Activated T-helper 1 cell treated with anti-CD3 and anti-CD28 coated beads, Interleukin-12 subunit alpha, Interleukin-12 subunit beta, Interleukin-2, Interleukin-4 antibody, amounts not matched to agents 30 ng/mL and 10 ng/mL and 1 ng/mL, durations not matched to agents 14 hours and 24 hours and 36 hours (primary cell): ENCODE data around the gene OTOF. TPM values are rescaled to one million over a fixed set of nuclear protein-coding genes. Genes with fewer than 3 reads are reported as not detected.

ENCODE experiments used
- DNase-seq: peaks from one replicate; pipeline ENCODE4 v3.0.0; 2021; ENCODE audit warnings: low spot score
- H3K27ac Mint-ChIP-seq: one replicate; pipeline ENCODE4 v1.8.0; 2021; ENCODE audit warnings: mild to moderate bottlenecking, mixed read lengths
- H3K27me3 Mint-ChIP-seq: one replicate; pipeline ENCODE4 v1.8.0; 2022; ENCODE audit warnings: mild to moderate bottlenecking, moderate library complexity, mixed read lengths; ENCODE audit not compliant: insufficient read depth
- H3K36me3 Mint-ChIP-seq: one replicate; pipeline ENCODE4 v1.8.0; 2021; ENCODE audit warnings: low read depth, mixed read lengths
- H3K4me1 Mint-ChIP-seq: one replicate; pipeline ENCODE4 v1.8.0; 2021; ENCODE audit warnings: low read depth, mixed read lengths
- H3K4me3 Mint-ChIP-seq: one replicate; pipeline ENCODE4 v1.8.0; 2021; ENCODE audit warnings: mild to moderate bottlenecking, moderate library complexity, mixed read lengths
- H3K9me3 Mint-ChIP-seq: one replicate; pipeline ENCODE4 v1.8.0; 2021; ENCODE audit warnings: mixed read lengths
- intact Hi-C: fragments of 100-400 bp; cut with micrococcal nuclease; formaldehyde crosslinking; loops from one replicate; pipeline ENCODE4 v1.15.1; 2024
- total RNA-seq: library from RNA; stranded (reverse); gene quantifications from 2 replicates; pipeline ENCODE4 v1.2.3, GENCODE V29; 2022

Gene OTOF
- total RNA-seq, 1 donor from 2014 or later = 5.9 TPM

DNA sequence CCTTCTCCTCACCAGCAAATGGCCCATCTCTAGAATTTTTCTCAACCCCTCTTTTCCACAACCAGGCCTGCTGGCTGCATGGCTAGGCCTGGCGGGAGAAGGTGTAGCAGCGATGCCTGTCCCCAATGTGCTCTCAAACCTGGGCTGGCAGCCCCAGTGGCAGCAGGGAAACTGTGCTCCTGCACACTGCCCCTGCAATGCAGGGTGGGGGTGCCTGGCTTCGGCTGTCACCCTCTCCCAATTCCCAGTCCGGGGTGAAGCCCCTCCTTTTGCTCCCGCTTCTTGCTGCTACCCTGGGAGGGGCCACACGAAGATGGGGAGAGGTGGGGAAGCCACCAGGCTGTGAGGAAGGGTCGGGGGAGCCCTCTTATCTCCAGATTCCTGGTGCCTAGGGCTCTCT is 36.1 kb upstream of the OTOF start:
- Mint-ChIP-seq H3K36me3 (no peaks in the 10 kb centered on the region), H3K4me3 (no peak overlapping the region), H3K4me1 (no peaks in the 10 kb centered on the region), H3K27ac (no peak overlapping the region), H3K27me3 (peaks cover 4% of the 10 kb centered on the region), H3K9me3 (no peaks in the 10 kb centered on the region)
- intact Hi-C loops = no loop called here
- no peak for DNase-seq

DNA sequence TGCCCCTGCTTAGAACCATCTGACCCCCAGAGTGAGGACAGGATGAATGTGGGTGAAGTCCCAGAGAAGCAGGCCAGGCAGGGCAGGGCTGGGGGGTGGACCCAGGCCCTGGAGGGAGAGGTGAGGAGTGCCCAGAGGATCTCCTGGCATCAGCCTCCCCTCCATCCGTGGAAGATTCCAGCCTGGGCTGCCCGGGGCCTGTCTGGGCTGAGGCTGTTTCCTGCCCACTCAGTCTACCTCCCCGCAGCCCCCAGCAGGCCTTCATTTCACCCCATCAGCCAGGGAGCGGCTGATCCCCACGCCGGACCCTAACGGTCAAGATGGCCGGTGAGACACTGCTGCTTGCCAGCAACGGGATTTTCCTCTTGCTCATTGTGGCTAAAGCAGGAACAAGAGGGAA is 35.3 kb upstream of the OTOF start:
- Mint-ChIP-seq H3K27me3 (peaks cover 4% of the 10 kb centered on the region), H3K4me1 (no peaks in the 10 kb centered on the region), H3K4me3 (no peak overlapping the region), H3K9me3 (no peaks in the 10 kb centered on the region), H3K36me3 (no peaks in the 10 kb centered on the region), H3K27ac (no peak overlapping the region)
- DNase-seq = no peak
- intact Hi-C loops = no loop called here

DNA sequence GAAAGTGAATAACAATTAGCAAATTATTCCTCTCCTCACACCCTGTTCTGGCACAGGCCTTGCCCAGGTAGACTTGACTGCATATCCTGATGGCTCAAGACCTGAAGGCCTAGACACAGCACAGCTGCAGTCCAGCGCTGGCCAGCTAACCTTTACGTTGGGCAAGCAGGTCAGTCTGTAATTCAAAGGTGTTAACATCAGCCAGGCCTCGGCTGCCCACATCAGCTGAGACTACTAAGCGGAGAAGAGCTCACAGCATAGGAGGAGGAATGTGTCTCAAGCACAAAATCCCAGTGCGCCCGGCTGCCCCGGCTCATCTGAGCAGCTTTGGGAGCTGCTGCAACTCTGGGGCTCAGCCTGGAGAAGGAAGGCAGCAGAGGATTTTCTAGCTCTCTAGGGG is 33.5 kb upstream of the OTOF start:
- no peaks in the 10 kb centered on the region for H3K36me3 Mint-ChIP-seq
- intact Hi-C loops = no loop called here
- no peak for DNase-seq
- H3K27ac Mint-ChIP-seq = no peak overlapping the region
- no peak overlapping the region for H3K4me3 Mint-ChIP-seq
- no peaks in the 10 kb centered on the region for H3K9me3 Mint-ChIP-seq
- peaks cover 4% of the 10 kb centered on the region for H3K27me3 Mint-ChIP-seq
- no peaks in the 10 kb centered on the region for H3K4me1 Mint-ChIP-seq

DNA sequence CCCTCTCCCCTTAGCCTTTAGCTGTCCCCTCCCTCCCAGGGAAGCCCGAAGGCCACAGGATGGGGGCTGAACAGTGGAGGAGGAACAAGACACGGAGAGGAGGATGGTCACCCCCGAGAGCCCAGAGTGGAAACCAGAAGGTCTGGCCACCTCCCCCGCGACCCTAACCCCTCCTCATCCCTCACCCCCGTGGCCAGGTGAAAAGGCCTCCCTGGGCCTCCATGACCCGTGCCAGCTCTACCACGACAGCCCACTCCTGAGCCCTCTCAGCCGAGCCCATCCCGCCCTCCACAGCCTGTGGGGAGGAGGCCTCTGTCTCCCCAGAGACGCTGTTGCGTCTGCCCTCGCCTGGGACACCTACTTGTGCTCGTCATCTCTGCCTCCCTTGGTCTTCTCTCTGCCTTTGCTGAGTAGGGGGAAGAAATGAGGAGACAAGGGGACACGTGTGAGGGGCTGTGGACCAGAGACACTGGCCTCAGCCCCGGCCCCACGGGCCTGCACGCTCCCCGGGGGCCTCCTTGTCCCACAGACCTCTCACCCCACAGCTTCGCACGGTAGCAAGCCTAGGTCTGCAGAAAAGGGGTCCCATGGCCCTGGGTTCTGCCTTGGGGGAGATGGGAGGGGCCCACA is 32.5 kb upstream of the OTOF start:
- Mint-ChIP-seq H3K4me3 (no peak overlapping the region), H3K9me3 (no peaks in the 10 kb centered on the region), H3K27me3 (peaks cover 3% of the 10 kb centered on the region), H3K27ac (no peak overlapping the region), H3K36me3 (no peaks in the 10 kb centered on the region), H3K4me1 (no peaks in the 10 kb centered on the region)
- DNase-seq = no peak
- intact Hi-C loops = no loop called here

DNA sequence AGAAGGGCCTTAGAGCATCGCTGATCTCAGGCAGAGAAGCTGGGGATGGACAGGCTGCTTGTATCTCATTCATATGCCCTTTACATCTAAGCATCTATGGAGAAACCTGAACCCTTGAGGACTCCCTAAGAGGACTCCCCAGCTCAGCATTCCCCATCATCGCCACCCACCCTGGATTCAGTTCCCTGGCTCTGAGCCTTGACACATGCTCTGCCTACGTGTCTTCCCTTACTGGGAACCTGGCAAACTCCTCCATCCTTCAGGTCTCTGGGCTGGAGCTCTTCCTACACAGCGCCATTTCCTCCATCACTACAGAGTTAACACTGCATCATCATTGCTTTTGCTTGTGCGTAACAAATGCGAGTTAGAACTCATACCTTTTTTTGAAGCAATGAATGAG is 31.2 kb upstream of the OTOF start:
- no peak for DNase-seq
- Mint-ChIP-seq H3K27ac (no peak overlapping the region), H3K36me3 (no peaks in the 10 kb centered on the region), H3K27me3 (no peaks in the 10 kb centered on the region), H3K9me3 (no peaks in the 10 kb centered on the region), H3K4me3 (no peak overlapping the region), H3K4me1 (no peaks in the 10 kb centered on the region)
- intact Hi-C loops = no loop called here

DNA sequence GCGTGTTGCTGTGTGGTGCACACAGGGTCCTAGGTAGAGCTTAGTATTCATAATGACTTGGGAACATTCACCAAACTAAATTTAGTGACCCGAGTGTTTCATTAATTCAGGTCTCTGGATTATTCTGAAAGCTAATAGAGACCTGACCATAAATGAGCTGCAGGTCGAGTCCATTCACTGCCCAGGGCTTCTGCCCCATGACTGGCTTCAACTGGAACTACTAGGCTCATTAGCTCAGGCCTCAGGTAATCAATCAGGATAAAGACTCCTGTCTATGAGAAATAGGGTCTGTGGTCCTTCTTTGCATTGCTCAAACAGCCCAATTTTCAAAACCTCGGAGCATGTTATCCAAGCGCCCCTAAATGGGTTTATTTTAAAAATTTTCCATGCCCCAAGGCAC is 30.0 kb upstream of the OTOF start:
- Mint-ChIP-seq H3K27ac (no peak overlapping the region), H3K27me3 (no peaks in the 10 kb centered on the region), H3K4me1 (peaks cover 7% of the 10 kb centered on the region), H3K4me3 (no peak overlapping the region), H3K9me3 (no peaks in the 10 kb centered on the region), H3K36me3 (no peaks in the 10 kb centered on the region)
- intact Hi-C loops = no loop called here
- DNase-seq = no peak

DNA sequence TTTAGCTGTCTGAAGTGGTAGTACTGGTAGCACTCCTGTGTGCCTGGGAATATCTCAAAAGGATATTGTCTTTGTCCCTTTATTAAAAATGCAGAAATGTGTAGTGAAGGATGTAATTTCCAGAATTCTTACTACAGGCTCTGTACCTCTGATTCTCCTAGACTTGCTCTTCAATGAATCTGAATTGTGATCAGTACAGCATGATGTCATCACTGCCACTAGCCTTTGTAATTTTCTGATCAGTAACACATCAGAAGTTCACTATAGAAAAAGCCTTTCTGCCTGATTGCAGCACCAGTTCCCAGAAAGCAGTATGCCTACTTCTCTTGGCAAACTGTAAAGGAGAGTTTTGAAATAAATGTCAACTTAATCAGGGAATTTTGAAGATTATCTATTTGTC is 29.2 kb upstream of the OTOF start:
- no peak overlapping the region for H3K4me3 Mint-ChIP-seq
- no peak overlapping the region for H3K27ac Mint-ChIP-seq
- no peak for DNase-seq
- H3K9me3 Mint-ChIP-seq = no peaks in the 10 kb centered on the region
- H3K4me1 Mint-ChIP-seq = peaks cover 7% of the 10 kb centered on the region
- intact Hi-C loops = no loop called here
- H3K36me3 Mint-ChIP-seq = no peaks in the 10 kb centered on the region
- H3K27me3 Mint-ChIP-seq = no peaks in the 10 kb centered on the region

DNA sequence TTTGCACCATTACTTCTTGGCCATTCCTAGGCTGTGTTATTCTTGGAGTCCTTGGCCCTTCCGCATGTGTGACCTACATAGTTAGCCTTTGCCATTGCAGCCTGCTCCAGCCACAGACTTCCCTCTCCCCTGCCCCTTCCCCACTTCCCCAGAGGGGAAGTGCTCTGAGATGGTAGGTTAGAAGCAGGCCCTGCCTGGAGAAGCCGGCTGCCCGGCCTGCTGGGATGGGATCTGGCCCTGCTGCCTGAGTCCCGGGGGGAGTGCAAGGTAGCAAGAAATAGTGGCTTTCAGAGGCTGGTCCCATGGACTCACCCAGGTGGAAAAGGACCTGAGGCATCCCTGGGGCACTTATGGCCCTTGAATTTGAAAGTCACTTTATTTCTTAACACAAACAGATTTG is 28.4 kb upstream of the OTOF start:
- H3K4me1 Mint-ChIP-seq = peaks cover 7% of the 10 kb centered on the region
- no peaks in the 10 kb centered on the region for H3K9me3 Mint-ChIP-seq
- no peaks in the 10 kb centered on the region for H3K36me3 Mint-ChIP-seq
- intact Hi-C loops = no loop called here
- no peak overlapping the region for H3K27ac Mint-ChIP-seq
- peaks cover 1% of the 10 kb centered on the region for H3K27me3 Mint-ChIP-seq
- DNase-seq = no peak
- no peak overlapping the region for H3K4me3 Mint-ChIP-seq

DNA sequence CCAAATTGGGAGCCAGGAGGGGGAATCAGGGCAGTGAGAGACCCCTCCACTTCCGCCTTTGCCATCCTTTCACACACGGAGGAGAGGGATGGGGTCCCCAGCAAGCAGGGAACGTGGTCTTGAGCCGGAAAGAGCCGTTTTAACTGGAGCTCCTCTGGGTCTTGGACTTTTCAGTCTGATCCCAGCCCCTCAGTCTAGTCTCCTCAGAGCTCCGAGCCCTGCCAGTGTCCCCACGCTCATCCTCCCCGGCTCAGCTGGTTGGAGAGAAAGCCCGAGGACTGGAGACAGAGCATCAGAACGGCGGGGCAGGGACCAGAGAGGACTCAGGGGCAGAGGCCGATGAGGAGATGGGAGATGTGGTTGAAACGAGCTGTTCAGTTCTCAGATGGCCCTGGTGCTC is 26.1 kb upstream of the OTOF start:
- Mint-ChIP-seq H3K9me3 (no peaks in the 10 kb centered on the region), H3K27me3 (peaks cover 4% of the 10 kb centered on the region), H3K36me3 (no peaks in the 10 kb centered on the region), H3K4me3 (peak overlapping the region; percentile 79), H3K27ac (no peak overlapping the region), H3K4me1 (peaks cover 7% of the 10 kb centered on the region)
- DNase-seq = no peak
- intact Hi-C loops = no loop called here

DNA sequence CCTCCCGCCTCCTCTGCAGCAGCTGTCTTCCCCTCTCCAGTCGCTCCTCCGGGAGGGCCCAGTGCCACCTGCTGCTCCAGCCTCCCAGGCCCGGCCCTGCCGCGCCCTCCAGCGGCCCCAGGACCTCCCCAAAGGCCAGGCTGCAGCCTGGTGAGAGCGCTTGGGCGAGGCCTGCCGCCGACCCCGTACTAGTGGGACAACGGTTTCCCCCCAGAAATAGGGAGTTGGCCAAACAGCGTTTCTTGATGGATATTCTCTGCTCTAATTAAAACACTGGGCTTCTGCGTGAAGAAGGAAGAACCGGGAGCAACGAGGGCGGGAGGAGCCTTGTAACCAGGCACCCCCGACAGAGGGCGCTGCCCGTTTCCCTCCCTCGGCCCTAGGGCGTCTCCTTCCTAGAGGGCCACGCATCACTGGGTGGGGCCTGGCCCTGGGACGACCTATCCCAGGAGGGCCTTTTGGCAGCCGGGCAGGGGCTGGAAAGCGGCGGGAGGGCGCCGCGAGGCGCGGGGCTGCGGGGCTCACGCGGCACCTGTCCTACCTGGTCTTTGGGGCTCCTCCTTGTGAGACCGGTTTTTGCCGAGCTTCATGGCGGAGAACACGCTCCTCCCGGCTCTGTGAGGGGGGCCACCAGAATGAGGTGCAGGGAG is 25.4 kb upstream of the OTOF start:
- DNase-seq = peak; percentile 83
- Mint-ChIP-seq H3K9me3 (no peaks in the 10 kb centered on the region), H3K27me3 (peaks cover 5% of the 10 kb centered on the region), H3K4me3 (peak overlapping the region; percentile 79), H3K4me1 (peaks cover 7% of the 10 kb centered on the region), H3K36me3 (no peaks in the 10 kb centered on the region), H3K27ac (peak overlapping the region; percentile 51)
- intact Hi-C loops = loop anchor here (1.0 kb wide), 3 partner anchors 74 to 242 kb away; partner anchors contain the start of genes ADGRF3 and SELENOI

DNA sequence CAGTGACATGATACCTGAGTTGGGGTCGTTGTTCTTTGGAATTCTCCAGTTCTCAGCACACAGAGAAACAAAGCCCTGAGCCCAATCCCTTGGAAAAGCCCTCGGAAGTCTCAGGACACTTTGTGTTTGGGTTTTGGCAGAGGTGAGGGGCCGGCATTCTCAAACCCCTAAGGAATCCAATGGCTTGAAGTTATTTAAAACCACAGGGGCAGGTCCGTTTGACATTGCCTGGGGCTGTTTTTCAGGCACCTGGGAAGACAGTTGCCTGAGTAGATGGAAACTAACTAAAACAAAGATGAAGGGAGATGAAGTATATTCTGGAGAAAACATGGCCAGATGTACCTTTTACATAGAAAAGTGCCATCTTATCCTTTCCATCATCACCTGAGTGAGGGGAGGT is 22.5 kb upstream of the OTOF start:
- Mint-ChIP-seq H3K27me3 (peaks cover 8% of the 10 kb centered on the region), H3K9me3 (no peaks in the 10 kb centered on the region), H3K4me1 (peaks cover 7% of the 10 kb centered on the region), H3K36me3 (no peaks in the 10 kb centered on the region), H3K4me3 (no peak overlapping the region), H3K27ac (no peak overlapping the region)
- DNase-seq = no peak
- intact Hi-C loops = no loop called here

DNA sequence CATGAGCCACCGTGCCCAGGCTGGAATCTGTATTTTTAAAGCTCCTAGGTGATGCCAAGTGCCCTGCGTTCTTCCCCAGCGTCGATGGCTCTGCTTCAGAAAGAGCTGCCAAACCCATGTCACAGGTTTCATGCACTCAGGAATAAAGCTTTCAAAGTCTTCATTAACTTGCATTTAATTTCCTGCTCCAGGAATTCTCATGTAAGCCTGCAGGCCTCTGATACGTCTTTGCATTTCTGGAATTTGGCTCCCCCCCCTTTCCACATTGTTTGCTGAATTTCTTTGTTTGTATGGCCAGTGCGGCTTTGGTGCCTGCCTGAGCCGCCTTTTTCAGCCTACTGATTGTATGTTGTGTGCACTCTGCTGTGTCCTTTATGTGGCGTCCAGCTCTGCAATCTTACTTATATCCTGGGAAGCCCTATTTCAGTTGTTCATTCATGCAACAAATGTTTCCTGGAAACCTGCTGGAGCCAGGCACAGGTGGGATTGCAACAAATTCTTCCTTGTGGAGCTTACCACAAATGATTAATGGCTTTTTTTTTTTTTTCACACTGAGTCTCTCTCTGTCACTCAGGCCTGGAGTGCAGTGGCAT is 17.9 kb upstream of the OTOF start:
- Mint-ChIP-seq H3K4me3 (no peak overlapping the region), H3K9me3 (no peaks in the 10 kb centered on the region)

DNA sequence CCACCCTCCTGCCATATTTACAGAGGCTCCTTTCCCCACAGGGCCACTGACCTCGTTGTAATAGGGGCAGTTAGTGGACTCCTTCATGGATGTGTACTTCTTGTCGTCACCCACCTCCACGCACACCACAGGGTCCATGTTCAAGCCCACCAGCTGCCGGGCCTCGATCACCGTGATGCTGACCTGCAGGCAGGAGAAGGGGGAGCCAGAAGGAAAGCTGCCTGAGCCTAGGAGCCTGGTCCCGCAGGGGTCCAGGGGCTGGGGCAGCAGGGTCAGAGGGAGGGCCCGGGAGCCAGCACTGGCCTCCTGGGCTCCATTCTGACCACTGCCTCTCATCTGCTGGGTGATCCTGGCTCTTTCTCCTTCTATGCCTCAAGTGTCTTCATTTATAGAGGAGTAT is 17.0 kb upstream of the OTOF start:
- no peaks in the 10 kb centered on the region for H3K9me3 Mint-ChIP-seq
- intact Hi-C loops = no loop called here
- H3K27ac Mint-ChIP-seq = no peak overlapping the region
- no peak overlapping the region for H3K4me3 Mint-ChIP-seq
- no peaks in the 10 kb centered on the region for H3K36me3 Mint-ChIP-seq
- peaks cover 6% of the 10 kb centered on the region for H3K27me3 Mint-ChIP-seq
- H3K4me1 Mint-ChIP-seq = no peaks in the 10 kb centered on the region
- no peak for DNase-seq

More for the DNA sequence above, 17.9 kb upstream of the OTOF start:
- Mint-ChIP-seq H3K27ac (no peak overlapping the region), H3K4me1 (no peaks in the 10 kb centered on the region), H3K36me3 (no peaks in the 10 kb centered on the region), H3K27me3 (peaks cover 6% of the 10 kb centered on the region)
- intact Hi-C loops = no loop called here
- DNase-seq = no peak
